Cerebellar nuclear complex (tissue), 1 donor: ENCODE data around the gene OAF.
"Not testable (repeated sequence)": the region's sequence is repeated elsewhere in the genome, so short reads cannot be mapped to it uniquely, and the experiment has no call there.

Experiments
- DNase-seq, 2 experiments: peaks; one replicate each; lab custom pipeline; 2025; lab: John Stamatoyannopoulos, UW

The OAF gene

DNA sequence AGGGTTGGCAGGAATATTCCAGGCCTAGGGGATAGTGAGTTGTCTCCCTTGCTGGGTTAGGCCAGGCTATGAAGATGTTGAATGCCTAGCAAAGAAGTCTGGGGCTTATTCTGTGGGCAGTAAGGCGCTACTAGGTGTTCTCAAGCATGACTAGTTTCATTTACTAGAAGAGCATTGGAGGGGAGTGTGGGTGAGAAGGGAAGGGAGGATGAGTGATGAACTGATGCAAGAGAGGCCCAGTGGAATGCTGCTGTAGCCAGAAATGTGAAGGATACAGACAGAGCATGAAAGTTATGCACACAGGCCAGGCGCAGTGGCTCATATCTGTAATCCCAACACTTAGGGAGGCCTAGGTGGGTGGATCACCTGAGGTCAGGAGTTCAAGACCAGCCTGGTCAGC, 62.6 kb downstream of the OAF start:
- no peak for DNase-seq

DNA sequence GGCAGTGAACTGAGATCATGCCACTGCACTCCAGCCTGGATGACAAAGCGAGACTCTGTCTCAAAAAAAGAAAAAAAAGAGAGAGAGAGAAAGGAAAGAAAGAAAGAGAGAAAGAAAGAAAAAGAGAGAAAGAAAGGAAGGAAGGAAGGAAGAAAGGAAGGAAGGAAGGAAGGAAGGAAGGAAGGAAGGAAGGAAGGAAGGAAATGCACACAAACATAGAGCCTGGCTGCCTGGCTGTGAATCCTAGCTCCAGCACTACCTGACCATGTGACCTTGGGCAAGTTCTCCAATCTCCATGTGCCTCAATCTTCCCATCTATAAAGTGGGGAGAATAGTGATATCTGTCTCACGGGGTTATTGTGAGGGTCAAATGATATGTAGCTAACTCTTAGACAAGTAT, 63.1 kb downstream of the OAF start:
- DNase-seq = not testable (repeated sequence)

DNA sequence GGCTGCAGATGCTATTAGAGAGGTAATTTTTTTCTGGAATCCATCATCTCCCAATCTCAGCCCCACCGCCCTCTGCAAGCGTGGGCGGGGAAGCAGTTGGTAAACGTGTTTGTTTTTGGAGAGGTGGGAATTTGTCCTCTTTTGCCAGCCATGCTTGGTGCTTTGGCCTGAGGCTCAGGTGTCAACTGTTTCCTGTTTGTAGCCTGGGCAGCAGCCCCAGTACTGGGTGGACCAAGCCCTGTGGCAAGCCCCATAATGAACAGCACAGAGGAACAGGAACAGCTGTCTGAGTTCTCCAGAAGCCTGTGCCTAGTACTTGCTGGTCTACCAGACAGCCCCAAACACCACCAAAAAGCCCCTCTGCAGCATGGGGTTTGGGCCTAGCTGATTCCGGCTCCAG, 68.7 kb downstream of the OAF start:
- DNase-seq = no peak
